ENCODE data around the gene GPR89B.
"Not testable (repeated sequence)": the region's sequence is repeated elsewhere in the genome, so short reads cannot be mapped to it uniquely, and the experiment has no call there.

Gene GPR89B

GRCh38 chr1:147942563-147942962 is 14.3 kb downstream of the GPR89B start:
- not testable (repeated sequence) for DNase-seq

GRCh38 chr1:147949517-147949916 is 21.3 kb downstream of the GPR89B start:
- DNase-seq = not testable (repeated sequence)

- not testable (repeated sequence) for DNase-seq
Measured at GRCh38 chr1:147958906-147959305, 30.7 kb downstream of the GPR89B start.

GRCh38 chr1:147959680-147960079 is 31.5 kb downstream of the GPR89B start:
- DNase-seq = not testable (repeated sequence)

GRCh38 chr1:147964575-147964974 is 36.4 kb downstream of the GPR89B start:
- not testable (repeated sequence) for DNase-seq

GRCh38 chr1:147966657-147967056 is 38.4 kb downstream of the GPR89B start:
- DNase-seq = not testable (repeated sequence)

GRCh38 chr1:147978896-147979651 is 50.9 kb downstream of the GPR89B start:
- DNase-seq = not testable (repeated sequence)

GRCh38 chr1:147985374-147985773 is 57.2 kb downstream of the GPR89B start:
- not testable (repeated sequence) for DNase-seq

GRCh38 chr1:147987893-147988292 is 59.7 kb downstream of the GPR89B start:
- not testable (repeated sequence) for DNase-seq

- DNase-seq = not testable (repeated sequence)
Measured at GRCh38 chr1:147992916-147993315, 64.7 kb downstream of the GPR89B start.

- not testable (repeated sequence) for DNase-seq
Measured at GRCh38 chr1:147993400-147993799, 65.2 kb downstream of the GPR89B start.

GRCh38 chr1:147993825-147994615 is 65.8 kb downstream of the GPR89B start:
- not testable (repeated sequence) for DNase-seq

GRCh38 chr1:147996088-147996487 is 67.9 kb downstream of the GPR89B start:
- DNase-seq = not testable (repeated sequence)

GRCh38 chr1:148007724-148008123 is 79.5 kb downstream of the GPR89B start:
- not testable (repeated sequence) for DNase-seq

GRCh38 chr1:148010527-148010926 is 82.3 kb downstream of the GPR89B start:
- DNase-seq = no peak

- not testable (repeated sequence) for DNase-seq
Measured at GRCh38 chr1:148013177-148014144, 85.2 kb downstream of the GPR89B start.

GRCh38 chr1:148014289-148015200 is 86.3 kb downstream of the GPR89B start:
- not testable (repeated sequence) for DNase-seq

GRCh38 chr1:148024918-148025317 is 96.7 kb downstream of the GPR89B start:
- DNase-seq = not testable (repeated sequence)

- DNase-seq = not testable (repeated sequence)
Measured at GRCh38 chr1:148027004-148027403, 98.8 kb downstream of the GPR89B start.

GRCh38 chr1:148032247-148032646 is 104.0 kb downstream of the GPR89B start:
- DNase-seq = not testable (repeated sequence)

GRCh38 chr1:148032690-148033089 is 104.5 kb downstream of the GPR89B start:
- DNase-seq = not testable (repeated sequence)
